HG03097 (cell line): ENCODE data around the gene MAPT.

Experiments
- ATAC-seq: cut with Tn5 transposase; IDR thresholded peaks from one replicate; pipeline ENCODE4 v1.9.1; 2021; ENCODE audit not compliant: unreplicated experiment, low FRiP score

Gene MAPT

GRCh38 chr17:46042925-46043324 is 148.6 kb downstream of the MAPT start:
- no peak for ATAC-seq

GRCh38 chr17:46043606-46044005 is 149.3 kb downstream of the MAPT start:
- no peak for ATAC-seq

- no peak for ATAC-seq
Measured at GRCh38 chr17:46044286-46044928, 150.1 kb downstream of the MAPT start.

- no peak for ATAC-seq
Measured at GRCh38 chr17:46044989-46045388, 150.6 kb downstream of the MAPT start.

GRCh38 chr17:46045639-46046038 is 151.3 kb downstream of the MAPT start:
- no peak for ATAC-seq

GRCh38 chr17:46046957-46047356 is 152.6 kb downstream of the MAPT start:
- no peak for ATAC-seq

- no peak for ATAC-seq
Measured at GRCh38 chr17:46047398-46047797, 153.0 kb downstream of the MAPT start.

- no peak for ATAC-seq
Measured at GRCh38 chr17:46047856-46048255, 153.5 kb downstream of the MAPT start.

- ATAC-seq: no peak
Measured at GRCh38 chr17:46049656-46050055, 155.3 kb downstream of the MAPT start.

GRCh38 chr17:46053911-46054534 is 159.7 kb downstream of the MAPT start:
- ATAC-seq: no peak

- ATAC-seq: no peak
Measured at GRCh38 chr17:46056800-46057304, 162.5 kb downstream of the MAPT start.

- no peak for ATAC-seq
Measured at GRCh38 chr17:46057366-46057765, 163.0 kb downstream of the MAPT start.

GRCh38 chr17:46059486-46059885 is 165.1 kb downstream of the MAPT start:
- ATAC-seq: no peak

GRCh38 chr17:46060461-46060860 is 166.1 kb downstream of the MAPT start:
- no peak for ATAC-seq

GRCh38 chr17:46061435-46061834 is 167.1 kb downstream of the MAPT start:
- no peak for ATAC-seq

GRCh38 chr17:46063241-46063640 is 168.9 kb downstream of the MAPT start:
- no peak for ATAC-seq

- no peak for ATAC-seq
Measured at GRCh38 chr17:46064460-46064859, 170.1 kb downstream of the MAPT start.

- no peak for ATAC-seq
Measured at GRCh38 chr17:46071796-46072195, 177.4 kb downstream of the MAPT start.

GRCh38 chr17:46072998-46073397 is 178.6 kb downstream of the MAPT start:
- ATAC-seq: no peak

- no peak for ATAC-seq
Measured at GRCh38 chr17:46074540-46074939, 180.2 kb downstream of the MAPT start.
